Activated naive CD8-positive, alpha-beta T cell (primary cell): Measurements from ENCODE around the gene TMEM247.

ENCODE experiments used
- H3K27ac Mint-ChIP-seq: one replicate; pipeline ENCODE4 v1.8.0; 2021; ENCODE audit warnings: mixed read lengths
- H3K27me3 Mint-ChIP-seq: one replicate; pipeline ENCODE4 v1.8.0; 2021; ENCODE audit warnings: mixed read lengths
- H3K36me3 Mint-ChIP-seq: one replicate; pipeline ENCODE4 v1.8.0; 2021; ENCODE audit warnings: mixed read lengths
- H3K4me1 Mint-ChIP-seq: one replicate; pipeline ENCODE4 v1.8.0; 2021; ENCODE audit warnings: low read depth, mixed read lengths
- H3K4me3 Mint-ChIP-seq: one replicate; pipeline ENCODE4 v1.8.0; 2021; ENCODE audit warnings: mild to moderate bottlenecking, mixed read lengths
- H3K9me3 Mint-ChIP-seq: one replicate; pipeline ENCODE4 v1.8.0; 2021; ENCODE audit warnings: low read depth, mixed read lengths

TMEM247 gene

GRCh38 chr2:46530639-46531038 lies 51.3 kb downstream of the TMEM247 start:
- Mint-ChIP-seq H3K4me3 (no peak overlapping the region), H3K9me3 (no peaks in the 10 kb centered on the region), H3K4me1 (peaks cover 19% of the 10 kb centered on the region), H3K27me3 (no peaks in the 10 kb centered on the region), H3K36me3 (peaks cover 12% of the 10 kb centered on the region), H3K27ac (no peak overlapping the region)

GRCh38 chr2:46531863-46532262 lies 52.5 kb downstream of the TMEM247 start:
- Mint-ChIP-seq H3K27ac (no peak overlapping the region), H3K36me3 (peaks cover 6% of the 10 kb centered on the region), H3K4me1 (peaks cover 28% of the 10 kb centered on the region), H3K9me3 (no peaks in the 10 kb centered on the region), H3K27me3 (no peaks in the 10 kb centered on the region), H3K4me3 (no peak overlapping the region)
